H9 (cell line): Measurements from ENCODE around the gene KMT5B. TPM values are rescaled to one million over a fixed set of nuclear protein-coding genes. Genes with fewer than 3 reads are reported as not detected.

Source experiments
- DNase-seq: peaks from one replicate; pipeline ENCODE4 v3.0.0-alpha.2; 2017
- H2AFZ ChIP-seq: one replicate; pipeline ENCODE4 v1.6.1; 2013; ENCODE audit warnings: mild to moderate bottlenecking, low read length, control low read depth, moderate library complexity
- H2AK5ac ChIP-seq: 2 replicates; pipeline ENCODE4 v1.6.1; 2013; ENCODE audit warnings: low read length, control low read depth, mixed read lengths; ENCODE audit not compliant: insufficient read length
- H2BK120ac ChIP-seq: one replicate; pipeline ENCODE4 v1.6.1; 2013; ENCODE audit warnings: low read depth, mild to moderate bottlenecking, low read length, control low read depth, inconsistent platforms; ENCODE audit not compliant: poor library complexity, severe bottlenecking
- H2BK12ac ChIP-seq: 2 replicates; pipeline ENCODE4 v1.6.1; 2013; ENCODE audit warnings: low read length, control low read depth, mixed read lengths, low read depth; ENCODE audit not compliant: insufficient read length
- H2BK15ac ChIP-seq: 2 replicates; pipeline ENCODE4 v1.6.1; 2013; ENCODE audit warnings: low read depth, low read length, control low read depth
- H2BK20ac ChIP-seq: one replicate; pipeline ENCODE4 v1.6.1; 2013; ENCODE audit warnings: low read depth, mild to moderate bottlenecking, low read length, control low read depth, inconsistent platforms; ENCODE audit not compliant: poor library complexity, severe bottlenecking
- H2BK5ac ChIP-seq: 2 replicates; pipeline ENCODE4 v1.6.1; 2013; ENCODE audit warnings: low read length, control low read depth, mixed read lengths; ENCODE audit not compliant: insufficient read length
- H3K14ac ChIP-seq: 2 replicates; pipeline ENCODE4 v1.6.1; 2013; ENCODE audit warnings: low read length, control low read depth; ENCODE audit not compliant: insufficient read depth
- H3K18ac ChIP-seq: 2 replicates; pipeline ENCODE4 v1.6.1; 2013; ENCODE audit warnings: low read depth, mild to moderate bottlenecking, mixed read lengths, low read length, control low read depth; ENCODE audit not compliant: insufficient read length
- H3K23ac ChIP-seq: 2 replicates; pipeline ENCODE4 v1.6.1; 2013; ENCODE audit warnings: low read length, control low read depth, mixed read lengths, low read depth; ENCODE audit not compliant: insufficient read length
- H3K23me2 ChIP-seq: 2 replicates; pipeline ENCODE4 v1.6.1; 2013; ENCODE audit warnings: low read depth, mild to moderate bottlenecking, mixed read lengths, low read length, control low read depth; ENCODE audit not compliant: insufficient read length, poor library complexity, severe bottlenecking
- H3K27ac ChIP-seq: 2 replicates; pipeline ENCODE4 v1.5.1; 2013; ENCODE audit warnings: low read length, control low read depth, mixed read lengths, low read depth; ENCODE audit not compliant: insufficient read length
- H3K27me3 ChIP-seq: 2 replicates; pipeline ENCODE4 v1.6.1; 2013; ENCODE audit warnings: low read length, control low read depth, inconsistent platforms; ENCODE audit not compliant: insufficient read depth
- H3K4ac ChIP-seq: 2 replicates; pipeline ENCODE4 v1.6.1; 2013; ENCODE audit warnings: low read depth, mild to moderate bottlenecking, control low read depth, inconsistent platforms, low read length, moderate library complexity
- H3K4me1 ChIP-seq: 2 replicates; pipeline ENCODE4 v1.6.1; 2013; ENCODE audit warnings: low read length, control low read depth, inconsistent platforms; ENCODE audit not compliant: insufficient read depth
- H3K4me2 ChIP-seq: 2 replicates; pipeline ENCODE4 v1.6.1; 2013; ENCODE audit warnings: low read length, control low read depth, mixed read lengths; ENCODE audit not compliant: insufficient read length, insufficient read depth
- H3K56ac ChIP-seq: 2 replicates; pipeline ENCODE4 v1.6.1; 2013; ENCODE audit warnings: low read depth, mild to moderate bottlenecking, mixed read lengths, low read length, control low read depth; ENCODE audit not compliant: insufficient read length
- H3K79me1 ChIP-seq: 2 replicates; pipeline ENCODE4 v1.6.1; 2013; ENCODE audit warnings: low read depth, mild to moderate bottlenecking, moderate library complexity, low read length, control low read depth, inconsistent platforms; ENCODE audit not compliant: insufficient read depth, poor library complexity, severe bottlenecking
- H3K79me2 ChIP-seq: 2 replicates; pipeline ENCODE4 v1.6.1; 2013; ENCODE audit warnings: low read length, control low read depth, inconsistent platforms; ENCODE audit not compliant: insufficient read depth
- H3K9ac ChIP-seq: 2 replicates; pipeline ENCODE4 v1.6.1; 2013; ENCODE audit warnings: low read length, control low read depth, mixed read lengths; ENCODE audit not compliant: insufficient read length; ENCODE audit errors: extremely low read depth
- H3K9me3 ChIP-seq: one replicate; pipeline ENCODE4 v1.6.1; 2013; ENCODE audit warnings: low read depth, low read length, inconsistent platforms; ENCODE audit not compliant: control insufficient read depth
- H3T11ph ChIP-seq: one replicate; pipeline ENCODE4 v1.6.1; 2013; ENCODE audit warnings: mild to moderate bottlenecking, low read length, control low read depth, inconsistent platforms
- H4K20me1 ChIP-seq: one replicate; pipeline ENCODE4 v1.6.1; 2013; ENCODE audit not compliant: control insufficient read depth, insufficient read length, insufficient read depth
- H4K5ac ChIP-seq: 2 replicates; pipeline ENCODE4 v1.6.1; 2013; ENCODE audit warnings: low read depth, mild to moderate bottlenecking, mixed read lengths, low read length, control low read depth; ENCODE audit not compliant: insufficient read length
- H4K8ac ChIP-seq: replicated peaks from 2 replicates; pipeline ENCODE4 v1.6.1; 2013; ENCODE audit warnings: low read length, control low read depth, mixed read lengths, low read depth; ENCODE audit not compliant: insufficient read length
- H4K91ac ChIP-seq: 2 replicates; pipeline ENCODE4 v1.6.1; 2013; ENCODE audit warnings: low read depth, mild to moderate bottlenecking, moderate library complexity, mixed read lengths, low read length, control low read depth; ENCODE audit not compliant: insufficient read length
- H3K27ac Mint-ChIP-seq, 3 experiments: 2 replicates in 2 of 3; 3 replicates in 1 of 3; pipeline ENCODE4 v1.8.0; 2020 to 2021; ENCODE audit warnings: mixed read lengths in 3 of 3, mild to moderate bottlenecking in 1 of 3, moderate library complexity in 1 of 3
- H3K27me3 Mint-ChIP-seq: 2 replicates; pipeline ENCODE4 v1.8.0; 2021; ENCODE audit warnings: low read depth, mild to moderate bottlenecking, moderate library complexity, mixed read lengths
- H3K36me3 Mint-ChIP-seq, 3 experiments: 2 replicates in 2 of 3; 3 replicates in 1 of 3; pipeline ENCODE4 v1.8.0; 2020 to 2021; ENCODE audit warnings: low read depth in 3 of 3, mixed read lengths in 3 of 3; ENCODE audit not compliant: insufficient read depth in 1 of 3
- H3K4me1 Mint-ChIP-seq, 2 experiments: 2 replicates each; pipeline ENCODE4 v1.8.0; 2020; ENCODE audit warnings: mixed read lengths in 2 of 2
- H3K4me3 Mint-ChIP-seq, 2 experiments: 2 replicates in 1 of 2; 3 replicates in 1 of 2; pipeline ENCODE4 v1.8.0; 2020 to 2021; ENCODE audit warnings: mild to moderate bottlenecking in 2 of 2, mixed read lengths in 2 of 2, moderate library complexity in 1 of 2
- H3K9me3 Mint-ChIP-seq, 2 experiments: 2 replicates in 1 of 2; 3 replicates in 1 of 2; pipeline ENCODE4 v1.8.0; 2020; ENCODE audit warnings: mild to moderate bottlenecking in 2 of 2, mixed read lengths in 2 of 2, moderate library complexity in 1 of 2
- CTCF ChIP-seq: fragments of 200-600 bp; sonication (generic); conservative IDR thresholded peaks from 3 replicates; pipeline ENCODE4 v1.8.0; 2021; ENCODE audit warnings: antibody characterized with exemption, mild to moderate bottlenecking
- WGBS: extraction: QIAGEN DNeasy Blood & Tissue Kit; methylation state at CpG from one replicate; pipeline ENCODE4 v1.1.7; 2013; ENCODE audit warnings: missing lambda C conversion rate, low lambda C conversion rate, mixed read lengths; ENCODE audit not compliant: insufficient read length; ENCODE audit errors: extremely low coverage; 5-methylcytosine and 5-hydroxymethylcytosine counted together
- total RNA-seq: library from RNA; stranded (reverse); gene quantifications from 2 replicates; pipeline ENCODE4 v1.2.1, GENCODE V29; 2021

Gene KMT5B
- total RNA-seq, 1 experiment from 2014 or later = 61.6 TPM

- Histone ChIP-seq H3K23me2 (no peaks in the 10 kb centered on the region), H2BK20ac (no peak overlapping the region), H3K79me1 (no peaks in the 10 kb centered on the region), H3K27ac (no peak overlapping the region), H3K23ac (no peak overlapping the region), H3K56ac (no peak overlapping the region), H4K91ac (no peak overlapping the region), H3K79me2 (no peaks in the 10 kb centered on the region), H2BK5ac (no peak overlapping the region), H3K9ac (no peak overlapping the region), H3K9me3 (no peaks in the 10 kb centered on the region), H3K18ac (no peak overlapping the region), H2BK120ac (no peak overlapping the region), H3K4me2 (no peak overlapping the region), H2BK12ac (no peak overlapping the region), H2AFZ (no peak overlapping the region), H3K14ac (no peak overlapping the region), H2BK15ac (no peak overlapping the region), H3K27me3 (no peaks in the 10 kb centered on the region), H2AK5ac (no peak overlapping the region), H4K5ac (no peak overlapping the region), H3K4me1 (no peaks in the 10 kb centered on the region), H3T11ph (no peak overlapping the region), H4K8ac (no peak overlapping the region), H3K4ac (no peak overlapping the region), H4K20me1 (no peaks in the 10 kb centered on the region)
- no CpG with 5 or more reads among the region's 9 CpGs for WGBS
- Mint-ChIP-seq H3K27me3 (no peaks in the 10 kb centered on the region), H3K9me3 (no peaks in the 10 kb centered on the region), H3K27ac (no peak overlapping the region; a peak in 1 of 7 replicates), H3K36me3 (peaks cover 5 to 17% (median 10%) of the 10 kb centered on the region in 3 experiments; a peak in 6 of 7 replicates), H3K4me1 (peaks cover 9 to 10% of the 10 kb centered on the region in 2 experiments; a peak in 3 of 4 replicates), H3K4me3 (no peak overlapping the region)
- DNase-seq = no peak
- TF ChIP-seq CTCF = no peak
Measured at GRCh38 chr11:68159161-68159560, 53.9 kb downstream of the KMT5B start.
